NCI-H2196 (cell line): ENCODE measurements around the gene HNRNPCL1.
"Not testable (repeated sequence)": the region's sequence is repeated elsewhere in the genome, so short reads cannot be mapped to it uniquely, and the experiment has no call there.

Source experiments
- DNase-seq: peaks from one replicate; lab custom pipeline; 2025; ENCODE audit not compliant: unreplicated experiment; lab: John Stamatoyannopoulos, UW

HNRNPCL1 gene

DNA sequence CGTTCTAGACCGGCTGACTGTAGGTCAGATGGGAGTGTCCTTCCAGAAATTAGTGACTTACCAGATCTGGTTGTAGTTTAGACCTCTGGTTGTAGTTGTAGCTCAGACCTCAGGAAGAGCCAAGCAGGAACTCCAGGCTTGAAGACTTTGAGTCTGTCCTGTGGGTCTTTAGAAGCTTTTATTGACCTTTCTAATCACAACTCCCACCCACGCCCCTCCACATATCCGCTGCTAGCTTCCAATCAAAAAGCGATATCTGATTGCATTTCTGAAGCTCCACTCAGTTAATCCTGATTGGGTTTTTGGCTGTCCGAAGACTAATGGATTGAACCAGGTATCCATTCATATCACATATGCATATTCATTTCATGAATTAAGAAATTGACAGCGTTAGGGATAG lies at the start of gene HNRNPCL1:
HNRNPCL1 (minus strand) TSS at position 101 of the 400 bp plus-strand sequence. CDS start 431 bp downstream, outside the sequence.
- not testable (repeated sequence) for DNase-seq

DNA sequence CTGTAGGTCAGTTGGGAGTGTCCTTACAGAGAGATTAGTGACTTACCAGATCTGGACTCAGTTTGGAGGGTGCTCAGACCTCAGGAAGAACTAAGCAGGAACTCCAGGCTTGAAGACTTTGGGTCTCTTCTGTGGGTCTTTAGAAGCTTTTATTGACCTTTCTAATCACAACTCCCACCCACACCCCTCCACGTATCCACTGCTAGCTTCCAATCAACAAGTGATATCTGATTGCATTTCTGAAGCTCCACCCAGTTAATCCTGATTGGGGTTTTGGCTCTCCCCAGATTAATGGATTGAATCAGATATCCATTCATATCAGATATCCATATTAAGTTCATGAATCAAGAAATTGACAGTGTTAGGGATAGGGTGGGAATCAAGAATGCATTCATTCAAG lies 49.6 kb upstream of the HNRNPCL1 start, which contains the start of gene PRAMEF10:
PRAMEF10 (minus strand) TSS at position 101 of the 400 bp plus-strand sequence. CDS start 2,423 bp downstream, outside the sequence.
- DNase-seq = not testable (repeated sequence)

- DNase-seq = not testable (repeated sequence)
These were observed 37.6 kb upstream of the HNRNPCL1 start, which contains the start of gene PRAMEF4 for GRCh38 chr1:12886101-12886500. TSS of gene PRAMEF4 (minus strand) at chr1:12886201. CDS start at chr1:12883394, 2,807 bp downstream.

DNA sequence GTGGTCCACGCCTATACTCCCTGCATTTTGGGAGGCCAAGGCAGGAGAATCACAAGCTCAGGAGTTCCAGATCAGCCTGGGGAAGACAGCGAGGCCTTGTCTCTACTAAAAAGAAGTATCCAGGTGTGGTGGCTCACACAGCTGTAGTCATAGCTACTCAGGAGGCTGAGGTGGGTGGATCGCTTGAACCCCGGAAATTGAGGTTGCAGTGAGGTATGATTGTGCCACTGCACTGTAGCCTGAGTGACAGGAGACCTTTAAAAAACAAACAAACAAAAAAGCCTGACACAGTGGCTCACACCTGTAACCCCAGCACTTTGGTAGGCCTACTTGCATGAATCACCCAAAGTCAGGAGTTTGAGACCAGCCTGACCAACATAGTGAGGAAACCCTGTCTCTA lies 29.9 kb upstream of the HNRNPCL1 start:
- not testable (repeated sequence) for DNase-seq

GRCh38 chr1:12863131-12863880 lies 14.8 kb upstream of the HNRNPCL1 start:
- DNase-seq = not testable (repeated sequence)

DNA sequence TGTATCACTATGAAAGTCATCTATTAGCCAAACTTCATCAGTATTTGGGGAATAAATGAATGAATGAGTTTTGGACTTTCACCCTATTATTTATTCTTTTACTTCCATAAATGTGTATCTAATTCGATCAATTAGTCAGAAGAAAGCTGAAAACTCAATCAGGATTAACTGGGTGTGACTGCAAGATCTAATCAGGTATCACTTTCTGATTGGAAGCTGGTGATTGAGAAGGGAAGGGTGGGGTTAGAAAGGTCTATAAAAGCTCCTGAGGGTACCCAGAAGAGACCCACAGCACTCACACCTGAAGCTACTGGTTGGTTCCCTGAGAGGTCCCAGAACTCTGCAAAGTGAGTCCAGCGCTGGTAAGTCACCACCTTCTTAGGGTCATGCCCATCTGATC lies 8.3 kb upstream of the HNRNPCL1 start, which contains the start of gene PRAMEF2:
PRAMEF2 (plus strand) TSS at position 301 of the 400 bp plus-strand sequence. CDS start 1,924 bp downstream, outside the sequence.
- DNase-seq = not testable (repeated sequence)

DNA sequence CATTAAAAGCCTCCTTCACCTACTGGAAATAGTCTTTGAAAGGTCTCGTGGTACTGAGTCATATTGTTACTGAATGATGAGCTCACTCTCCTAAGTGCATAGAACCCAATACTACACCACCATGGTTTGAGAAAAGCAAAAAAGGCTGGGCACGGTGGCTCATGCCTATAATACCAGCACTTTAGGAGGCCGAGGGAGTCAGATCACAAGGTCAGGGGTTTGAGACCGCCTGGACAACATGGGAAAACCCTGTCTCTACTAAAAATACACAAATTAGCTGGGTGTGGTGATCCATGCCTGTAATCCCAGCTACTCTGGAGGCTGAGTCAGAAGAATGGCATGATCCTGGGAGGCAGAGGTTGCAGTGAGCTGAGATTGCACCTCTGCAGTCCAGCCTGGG lies 3.3 kb upstream of the HNRNPCL1 start:
- DNase-seq = no peak

GRCh38 chr1:12833251-12833650 lies 15.3 kb downstream of the HNRNPCL1 start:
- DNase-seq = not testable (repeated sequence)

GRCh38 chr1:12831310-12831709 lies 17.2 kb downstream of the HNRNPCL1 start, which contains the start of gene PRAMEF11:
TSS of gene PRAMEF11 (minus strand) at chr1:12831410. CDS start at chr1:12828789, 2,621 bp downstream.
- not testable (repeated sequence) for DNase-seq

DNA sequence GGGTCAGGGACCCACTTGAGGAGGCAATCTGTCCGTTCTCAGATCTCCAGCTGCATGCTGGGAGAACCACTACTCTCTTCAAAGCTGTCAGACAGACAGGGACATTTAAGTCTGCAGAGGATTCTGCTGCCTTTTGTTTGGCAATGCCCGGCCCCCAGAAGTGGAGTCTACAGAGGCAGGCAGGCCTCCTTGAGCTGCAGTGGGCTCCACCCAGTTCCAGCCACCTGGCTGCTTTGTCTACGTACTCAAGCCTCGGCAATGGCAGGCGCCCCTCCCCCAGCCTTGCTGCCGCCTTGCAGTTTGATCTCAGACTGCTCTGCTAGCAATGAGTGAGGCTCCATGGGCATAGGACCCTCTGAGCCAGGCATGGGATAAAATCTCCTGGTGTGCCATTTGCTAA lies 29.5 kb downstream of the HNRNPCL1 start:
- not testable (repeated sequence) for DNase-seq

DNA sequence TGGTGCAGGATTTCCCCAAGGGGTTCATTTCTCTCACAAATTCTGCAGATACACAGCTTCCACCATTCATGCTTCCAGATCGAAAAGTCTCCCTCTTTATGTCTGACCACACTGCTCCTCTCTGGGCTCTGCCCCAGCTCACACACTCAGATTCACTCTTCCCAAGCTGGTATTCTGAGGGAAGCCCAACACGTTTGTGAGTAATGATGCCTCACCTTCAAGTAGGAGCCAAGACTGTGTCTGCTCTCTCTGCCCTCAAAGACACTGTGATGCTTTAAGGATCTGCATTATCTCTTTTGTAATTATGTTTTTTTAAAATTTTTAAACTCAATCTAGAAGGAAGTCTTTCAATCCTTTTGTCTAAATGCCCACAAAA lies 37.1 kb downstream of the HNRNPCL1 start:
- no peak for DNase-seq

DNA sequence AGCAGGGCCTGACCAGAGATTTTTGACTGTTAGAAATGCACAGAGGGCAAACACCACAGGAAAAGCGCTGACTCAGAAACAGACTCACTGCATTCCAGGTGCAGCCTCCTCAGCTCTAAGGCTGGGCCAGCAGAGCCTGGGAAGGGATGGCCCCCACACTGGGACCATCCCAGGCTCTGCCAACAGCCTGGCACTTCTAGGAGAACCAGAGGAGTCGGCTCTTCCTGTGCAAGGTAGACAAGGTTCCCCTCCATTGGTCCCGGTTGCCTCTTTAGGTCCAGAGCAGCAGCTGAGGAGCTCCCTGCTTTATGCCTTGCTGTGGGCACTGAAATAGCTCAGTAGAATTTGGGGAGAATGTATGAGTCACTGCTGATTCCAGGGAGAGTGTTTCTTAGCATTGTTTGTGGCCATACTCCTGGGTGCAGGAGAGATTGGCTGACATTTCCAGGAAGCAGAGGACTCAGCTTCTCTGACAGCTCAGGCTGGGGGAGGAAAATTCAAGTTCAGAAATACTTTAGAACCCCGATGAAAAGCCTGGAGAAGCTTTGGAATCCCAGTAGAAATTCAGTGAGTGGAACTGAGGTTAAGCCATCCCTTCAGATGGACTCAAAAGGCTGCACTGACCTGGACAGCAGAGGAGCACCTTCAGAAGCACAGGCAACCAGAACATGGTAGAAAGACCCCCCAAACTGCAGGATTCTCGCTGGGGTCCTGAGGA lies 37.7 kb downstream of the HNRNPCL1 start:
- no peak for DNase-seq

- no peak for DNase-seq
These were observed 38.6 kb downstream of the HNRNPCL1 start for GRCh38 chr1:12809933-12810332.

DNA sequence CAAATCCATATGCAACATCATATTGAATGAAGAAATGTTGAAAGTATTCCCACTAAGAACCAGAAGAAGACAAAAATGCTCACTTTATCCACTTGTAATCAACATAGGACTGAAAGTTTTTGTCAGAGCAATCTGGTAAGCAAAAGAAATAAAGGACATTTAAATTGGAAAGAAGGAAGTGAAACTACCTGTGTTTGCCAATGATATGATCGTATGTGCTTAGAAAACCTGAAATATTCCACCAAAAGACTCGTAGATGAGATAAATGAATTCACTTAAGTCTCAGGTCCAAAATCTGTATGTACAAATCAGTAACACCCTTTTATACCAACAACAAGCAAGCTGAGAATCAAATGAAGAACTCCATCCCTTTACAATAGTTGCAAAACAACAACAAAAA lies 48.8 kb downstream of the HNRNPCL1 start:
- DNase-seq = no peak

DNA sequence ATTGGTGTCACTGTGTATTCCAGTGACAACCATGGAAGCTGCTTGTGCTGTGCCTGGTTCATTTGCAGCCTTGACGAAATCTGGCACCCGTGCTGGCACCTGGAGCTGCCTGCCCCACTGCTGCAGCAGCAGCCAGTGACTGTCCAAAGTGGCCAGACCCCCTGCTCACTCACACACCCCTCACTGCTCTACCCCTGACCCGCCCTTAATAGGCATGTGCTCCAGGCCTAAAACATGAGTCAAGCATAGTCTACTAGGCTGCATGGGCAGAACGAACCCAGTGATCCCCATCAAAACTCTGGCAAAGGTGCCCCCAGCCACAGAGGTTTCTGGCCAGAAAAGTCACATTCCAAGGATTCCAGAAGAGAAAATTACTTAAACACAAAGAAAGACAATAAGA lies 49.6 kb downstream of the HNRNPCL1 start:
- DNase-seq = no peak
